HG03025 (cell line): ENCODE data around the gene TMPRSS15.

Experiments used
- ATAC-seq: cut with Tn5 transposase; IDR thresholded peaks from one replicate; pipeline ENCODE4 v1.9.1; 2021; ENCODE audit warnings: mild to moderate bottlenecking, moderate library complexity; ENCODE audit not compliant: unreplicated experiment, low FRiP score

TMPRSS15 gene

GRCh38 chr21:18350216-18350615 lies 53.4 kb downstream of the TMPRSS15 start:
- no peak for ATAC-seq

DNA sequence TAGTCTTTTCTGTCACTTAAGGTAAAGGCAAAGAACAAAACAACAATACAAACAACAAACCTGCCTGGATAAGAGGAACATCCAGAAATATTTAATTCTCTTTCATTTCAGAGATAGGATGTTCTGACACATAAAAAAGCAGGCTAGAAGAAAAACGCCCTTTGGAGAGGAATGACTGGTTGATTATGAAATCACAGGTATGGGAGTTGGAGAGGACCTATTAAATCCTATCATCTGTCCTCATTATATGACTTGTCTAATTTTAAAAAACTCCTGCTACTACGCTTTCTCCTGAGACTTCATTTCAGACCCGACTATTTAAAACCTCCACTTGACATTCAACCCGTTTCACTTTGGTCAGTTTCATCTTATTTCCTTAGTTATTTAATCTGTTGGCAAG lies 54.1 kb downstream of the TMPRSS15 start:
- ATAC-seq = no peak

GRCh38 chr21:18340387-18340942 lies 63.1 kb downstream of the TMPRSS15 start:
- no peak for ATAC-seq

- no peak for ATAC-seq
Observed at GRCh38 chr21:18335651-18336236, 67.8 kb downstream of the TMPRSS15 start.

- ATAC-seq = no peak
Observed at GRCh38 chr21:18334066-18334465, 69.5 kb downstream of the TMPRSS15 start.

- no peak for ATAC-seq
Observed at GRCh38 chr21:18318156-18318555, 85.4 kb downstream of the TMPRSS15 start.

DNA sequence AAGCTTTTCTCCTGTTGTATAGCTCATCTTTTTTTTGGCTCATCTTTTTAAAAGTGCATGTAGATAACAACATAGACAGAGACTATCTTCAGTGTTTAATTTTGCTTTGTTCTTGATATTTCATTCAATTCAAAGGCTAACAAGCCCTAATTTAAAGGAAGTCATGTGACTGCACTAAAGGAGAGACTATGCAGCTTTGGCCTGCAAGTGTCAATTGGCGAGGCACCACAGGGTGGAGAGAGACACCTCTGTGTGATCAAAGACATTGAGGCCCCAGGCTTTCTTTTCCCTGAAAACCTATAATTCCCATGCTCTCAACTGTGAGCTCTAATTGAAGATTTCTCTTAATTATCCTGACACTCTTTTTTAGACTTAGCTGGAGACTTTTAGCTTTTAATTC lies 105.4 kb downstream of the TMPRSS15 start:
- ATAC-seq = no peak

GRCh38 chr21:18294100-18294499 lies 109.5 kb downstream of the TMPRSS15 start:
- ATAC-seq = no peak

DNA sequence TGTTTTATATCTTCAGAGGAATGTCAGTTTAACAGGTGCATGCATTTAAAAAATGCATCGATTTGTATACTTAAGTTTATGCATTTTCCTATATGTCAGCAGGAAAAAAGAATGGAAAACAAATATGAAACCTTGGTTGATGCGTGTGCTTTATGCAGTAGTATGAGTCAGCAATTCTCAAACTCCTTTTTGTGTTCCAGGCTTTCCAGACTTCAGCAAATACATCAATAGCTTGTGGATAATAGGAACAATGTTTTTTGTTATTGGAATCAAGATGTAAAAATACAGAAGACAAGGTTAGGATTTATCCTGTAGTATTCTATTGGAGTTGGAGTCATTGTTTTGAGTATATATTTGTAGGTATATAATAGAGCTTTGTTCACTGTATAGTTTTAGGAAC lies 113.7 kb downstream of the TMPRSS15 start:
- no peak for ATAC-seq

- ATAC-seq = no peak
Observed at GRCh38 chr21:18285379-18285778, 118.2 kb downstream of the TMPRSS15 start.

GRCh38 chr21:18275781-18276180 lies 127.8 kb downstream of the TMPRSS15 start:
- no peak for ATAC-seq

DNA sequence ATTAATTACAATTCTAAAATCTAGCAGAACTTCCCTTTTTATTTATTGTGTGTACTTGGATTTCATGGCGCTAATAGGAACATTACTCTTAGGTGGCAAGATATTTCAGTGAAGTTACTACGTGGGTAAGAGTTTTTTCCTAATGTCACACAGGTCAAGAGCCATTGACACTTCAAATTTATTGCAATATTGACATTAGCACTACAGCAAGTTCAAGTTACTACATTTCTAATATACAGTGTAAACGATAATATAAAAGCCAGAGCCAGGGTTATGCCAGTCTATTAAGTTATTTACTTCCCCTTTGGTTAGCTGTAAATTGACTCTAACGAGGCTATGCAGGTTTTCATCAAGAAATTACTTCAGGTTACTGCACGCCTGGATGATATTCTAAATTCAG lies 129.2 kb downstream of the TMPRSS15 start:
- no peak for ATAC-seq

- no peak for ATAC-seq
Observed at GRCh38 chr21:18273400-18273799, 130.2 kb downstream of the TMPRSS15 start.

DNA sequence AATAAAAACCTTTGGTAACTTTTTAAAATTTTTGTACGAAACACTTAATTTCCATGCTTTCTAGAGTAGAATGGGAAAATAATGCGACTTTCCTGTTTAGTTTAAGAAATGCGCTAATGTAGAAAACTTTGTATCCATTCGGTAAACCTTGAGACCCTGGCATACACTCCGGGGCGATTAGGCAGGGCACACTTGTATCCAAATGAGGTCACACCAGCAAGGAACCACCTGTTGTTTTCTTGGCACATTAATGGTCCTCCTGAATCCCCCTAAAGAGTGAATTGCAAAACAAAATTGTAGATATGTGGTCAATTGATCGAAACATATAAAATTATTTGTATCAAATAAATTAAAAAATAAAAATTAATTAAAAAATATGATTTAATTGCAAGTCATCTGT lies 133.7 kb downstream of the TMPRSS15 start:
- ATAC-seq = no peak

DNA sequence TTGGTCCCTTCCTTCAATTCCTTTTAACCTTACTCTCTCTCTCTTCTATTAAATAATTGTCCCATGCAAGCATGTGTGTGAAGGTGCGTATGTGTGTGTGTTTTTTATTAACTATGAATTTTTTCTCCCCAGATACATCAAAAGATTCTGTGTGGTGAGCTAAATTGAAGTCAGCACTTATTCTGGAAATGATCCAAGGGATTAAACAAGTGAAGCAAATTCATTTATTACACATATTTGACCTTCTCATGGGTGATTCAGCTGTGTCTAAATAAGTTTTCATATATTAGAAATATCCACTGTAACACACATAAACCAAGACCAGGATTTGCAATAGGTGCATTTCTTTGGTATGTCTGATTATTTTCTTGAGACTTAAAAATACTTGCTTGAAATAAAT lies 134.7 kb downstream of the TMPRSS15 start:
- ATAC-seq = no peak

GRCh38 chr21:18267496-18267895 lies 136.1 kb downstream of the TMPRSS15 start:
- no peak for ATAC-seq

DNA sequence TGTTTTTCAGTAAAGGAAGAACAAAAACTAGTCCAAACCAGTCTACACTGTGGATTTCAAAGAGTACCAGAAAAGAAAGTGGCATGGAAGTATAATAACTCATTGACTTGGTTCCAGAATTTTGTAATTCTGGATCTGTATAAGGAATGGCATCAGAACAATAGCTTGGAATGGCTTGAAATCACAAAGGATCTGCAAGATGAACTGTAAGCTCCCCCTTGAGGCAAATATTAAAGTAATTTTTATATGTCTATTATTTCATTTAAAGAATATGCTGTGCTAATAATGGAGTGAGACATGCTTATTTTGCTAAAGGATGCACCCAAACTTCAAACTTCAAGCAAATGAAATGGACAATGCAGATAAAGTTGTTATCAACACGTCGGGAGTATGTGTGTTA lies 137.6 kb downstream of the TMPRSS15 start:
- ATAC-seq = no peak

- no peak for ATAC-seq
Observed at GRCh38 chr21:18253799-18254198, 149.8 kb downstream of the TMPRSS15 start.

DNA sequence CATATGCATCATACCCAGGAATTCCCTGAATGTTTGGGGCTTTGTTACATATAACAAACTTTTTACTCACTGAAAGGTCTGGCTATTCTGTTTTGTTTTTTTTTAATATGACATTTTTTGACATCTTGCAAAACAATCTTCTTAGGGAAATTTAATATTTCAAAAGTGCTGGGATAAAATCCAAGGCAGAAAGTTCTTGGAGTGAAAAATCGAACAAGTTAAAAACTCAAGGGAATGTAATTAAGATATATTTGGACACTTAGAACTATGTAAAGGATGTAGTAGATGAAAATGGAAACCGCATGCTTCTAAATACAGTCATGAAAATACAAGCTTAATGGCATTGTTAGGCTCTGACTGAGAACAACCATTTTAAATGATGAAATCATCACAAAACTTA lies 150.4 kb downstream of the TMPRSS15 start:
- ATAC-seq = no peak

DNA sequence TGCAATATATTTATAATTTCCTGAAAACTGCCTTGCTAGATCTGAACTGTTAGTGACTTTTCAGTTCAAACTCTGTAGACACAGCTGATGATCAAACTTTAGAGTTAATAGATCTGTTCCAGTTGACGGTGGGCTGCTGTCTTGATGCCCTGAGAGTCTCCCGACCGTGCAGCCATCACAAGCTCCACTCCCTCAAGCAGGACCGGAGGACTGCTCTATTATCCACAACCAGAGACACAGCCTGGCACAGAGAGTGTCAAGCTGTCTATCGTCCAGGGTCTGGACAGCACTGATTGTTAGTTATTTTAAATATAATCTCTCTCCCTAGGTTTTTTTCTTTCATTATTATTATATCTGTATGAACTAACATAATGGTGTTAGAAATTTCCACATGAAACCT lies 150.9 kb downstream of the TMPRSS15 start:
- ATAC-seq = no peak

- ATAC-seq = no peak
Observed at GRCh38 chr21:18252256-18252655, 151.3 kb downstream of the TMPRSS15 start.

GRCh38 chr21:18251065-18251464 lies 152.5 kb downstream of the TMPRSS15 start:
- no peak for ATAC-seq

- no peak for ATAC-seq
Observed at GRCh38 chr21:18249672-18250071, 153.9 kb downstream of the TMPRSS15 start.
